Measurements from ENCODE around the gene C14orf180.

Gene C14orf180

GRCh38 chr14:104598039-104598909 lies 18.7 kb downstream of the C14orf180 start:
- Histone ChIP-seq H3K4me1 (ENCODE audit: insufficient read depth, insufficient read length) (peaks cover 5% of the 10 kb centered on the region), H3K9ac (ENCODE audit: insufficient read length, low read depth) (no peak overlapping the region), H3K9me3 (ENCODE audit: insufficient read depth, low read length) (no peaks in the 10 kb centered on the region), H3K27me3 (ENCODE audit: insufficient read depth, insufficient read length) (no peaks in the 10 kb centered on the region), H3K36me3 (ENCODE audit: insufficient read depth, insufficient read length, low read length) (no peaks in the 10 kb centered on the region), H3K4me3 (ENCODE audit: insufficient read length, low read depth) (no peak overlapping the region)
- TF ChIP-seq ZNF274 (IDR thresholded peaks at IDR 0.05; ENCODE audit: low read depth, low read length) (no peak), SUZ12 (IDR thresholded peaks at IDR 0.05; ENCODE audit: extremely low read depth, insufficient read depth, insufficient read length) (no peak), YY1 (IDR thresholded peaks at IDR 0.05; ENCODE audit: insufficient read depth, insufficient read length) (no peak)
- no peak for DNase-seq (ENCODE audit: low read depth, low spot score)

GRCh38 chr14:104598910-104599273 lies 19.3 kb downstream of the C14orf180 start:
- TF ChIP-seq ZNF274 (IDR thresholded peaks at IDR 0.05; ENCODE audit: low read depth, low read length) (no peak), YY1 (IDR thresholded peaks at IDR 0.05; ENCODE audit: insufficient read depth, insufficient read length) (no peak), SUZ12 (IDR thresholded peaks at IDR 0.05; ENCODE audit: extremely low read depth, insufficient read depth, insufficient read length) (no peak)
- H3K9me3 ChIP-seq (ENCODE audit: insufficient read depth, low read length): no peaks in the 10 kb centered on the region
- no peaks in the 10 kb centered on the region for H3K36me3 ChIP-seq (ENCODE audit: insufficient read depth, insufficient read length, low read length)
- H3K9ac ChIP-seq (ENCODE audit: insufficient read length, low read depth): no peak overlapping the region
- peaks cover 1% of the 10 kb centered on the region for H3K4me1 ChIP-seq (ENCODE audit: insufficient read depth, insufficient read length)
- no peak for DNase-seq (ENCODE audit: low read depth, low spot score)
- no peak overlapping the region for H3K4me3 ChIP-seq (ENCODE audit: insufficient read length, low read depth)
- H3K27me3 ChIP-seq (ENCODE audit: insufficient read depth, insufficient read length): peaks cover 4% of the 10 kb centered on the region

- Histone ChIP-seq H3K4me1 (ENCODE audit: insufficient read depth, insufficient read length) (peaks cover 4% of the 10 kb centered on the region), H3K9ac (ENCODE audit: insufficient read length, low read depth) (no peak overlapping the region), H3K36me3 (ENCODE audit: insufficient read depth, insufficient read length, low read length) (no peaks in the 10 kb centered on the region), H3K4me3 (ENCODE audit: insufficient read length, low read depth) (no peak overlapping the region), H3K9me3 (ENCODE audit: insufficient read depth, low read length) (no peaks in the 10 kb centered on the region), H3K27me3 (ENCODE audit: insufficient read depth, insufficient read length) (peaks cover 9% of the 10 kb centered on the region)
- TF ChIP-seq ZNF274 (IDR thresholded peaks at IDR 0.05; ENCODE audit: low read depth, low read length): no peak
- TF ChIP-seq SUZ12 (IDR thresholded peaks at IDR 0.05; ENCODE audit: extremely low read depth, insufficient read depth, insufficient read length): no peak
- no peak for TF ChIP-seq YY1 (IDR thresholded peaks at IDR 0.05; ENCODE audit: insufficient read depth, insufficient read length)
- no peak for DNase-seq (ENCODE audit: low read depth, low spot score)
These were observed 19.9 kb downstream of the C14orf180 start for GRCh38 chr14:104599446-104599845.

- Histone ChIP-seq H3K36me3 (ENCODE audit: insufficient read depth, insufficient read length, low read length) (no peaks in the 10 kb centered on the region), H3K4me1 (ENCODE audit: insufficient read depth, insufficient read length) (peaks cover 6% of the 10 kb centered on the region), H3K9ac (ENCODE audit: insufficient read length, low read depth) (no peak overlapping the region), H3K9me3 (ENCODE audit: insufficient read depth, low read length) (no peaks in the 10 kb centered on the region), H3K4me3 (ENCODE audit: insufficient read length, low read depth) (no peak overlapping the region), H3K27me3 (ENCODE audit: insufficient read depth, insufficient read length) (peaks cover 16% of the 10 kb centered on the region)
- TF ChIP-seq SUZ12 (IDR thresholded peaks at IDR 0.05; ENCODE audit: extremely low read depth, insufficient read depth, insufficient read length): no peak
- TF ChIP-seq YY1 (IDR thresholded peaks at IDR 0.05; ENCODE audit: insufficient read depth, insufficient read length): no peak
- TF ChIP-seq ZNF274 (IDR thresholded peaks at IDR 0.05; ENCODE audit: low read depth, low read length): no peak
- no peak for DNase-seq (ENCODE audit: low read depth, low spot score)
These were observed 20.6 kb downstream of the C14orf180 start for GRCh38 chr14:104600141-104600643.

- Histone ChIP-seq H3K4me1 (ENCODE audit: insufficient read depth, insufficient read length) (peaks cover 6% of the 10 kb centered on the region), H3K4me3 (ENCODE audit: insufficient read length, low read depth) (no peak overlapping the region), H3K9ac (ENCODE audit: insufficient read length, low read depth) (no peak overlapping the region), H3K36me3 (ENCODE audit: insufficient read depth, insufficient read length, low read length) (no peaks in the 10 kb centered on the region), H3K27me3 (ENCODE audit: insufficient read depth, insufficient read length) (peaks cover 22% of the 10 kb centered on the region), H3K9me3 (ENCODE audit: insufficient read depth, low read length) (no peaks in the 10 kb centered on the region)
- TF ChIP-seq YY1 (IDR thresholded peaks at IDR 0.05; ENCODE audit: insufficient read depth, insufficient read length): no peak
- TF ChIP-seq ZNF274 (IDR thresholded peaks at IDR 0.05; ENCODE audit: low read depth, low read length): no peak
- TF ChIP-seq SUZ12 (IDR thresholded peaks at IDR 0.05; ENCODE audit: extremely low read depth, insufficient read depth, insufficient read length): no peak
- DNase-seq (ENCODE audit: low read depth, low spot score): no peak
These were observed 21.2 kb downstream of the C14orf180 start for GRCh38 chr14:104600805-104601204.

- no peaks in the 10 kb centered on the region for H3K36me3 ChIP-seq (ENCODE audit: insufficient read depth, insufficient read length, low read length)
- DNase-seq (ENCODE audit: low read depth, low spot score): no peak
- H3K27me3 ChIP-seq (ENCODE audit: insufficient read depth, insufficient read length): peaks cover 29% of the 10 kb centered on the region
- H3K4me1 ChIP-seq (ENCODE audit: insufficient read depth, insufficient read length): peaks cover 6% of the 10 kb centered on the region
- TF ChIP-seq SUZ12 (IDR thresholded peaks at IDR 0.05; ENCODE audit: extremely low read depth, insufficient read depth, insufficient read length) (no peak), ZNF274 (IDR thresholded peaks at IDR 0.05; ENCODE audit: low read depth, low read length) (no peak), YY1 (IDR thresholded peaks at IDR 0.05; ENCODE audit: insufficient read depth, insufficient read length) (no peak)
- no peak overlapping the region for H3K9ac ChIP-seq (ENCODE audit: insufficient read length, low read depth)
- H3K9me3 ChIP-seq (ENCODE audit: insufficient read depth, low read length): no peaks in the 10 kb centered on the region
- H3K4me3 ChIP-seq (ENCODE audit: insufficient read length, low read depth): no peak overlapping the region
These were observed 22.2 kb downstream of the C14orf180 start for GRCh38 chr14:104601786-104602185.

- no peak for DNase-seq (ENCODE audit: low read depth, low spot score)
- TF ChIP-seq YY1 (IDR thresholded peaks at IDR 0.05; ENCODE audit: insufficient read depth, insufficient read length): no peak
- no peak for TF ChIP-seq ZNF274 (IDR thresholded peaks at IDR 0.05; ENCODE audit: low read depth, low read length)
- TF ChIP-seq SUZ12 (IDR thresholded peaks at IDR 0.05; ENCODE audit: extremely low read depth, insufficient read depth, insufficient read length): no peak
These were observed 22.9 kb downstream of the C14orf180 start for GRCh38 chr14:104602315-104602932.

More at GRCh38 chr14:104602315-104602932, 22.9 kb downstream of the C14orf180 start:
- H3K9ac ChIP-seq (ENCODE audit: insufficient read length, low read depth): no peak overlapping the region
- H3K9me3 ChIP-seq (ENCODE audit: insufficient read depth, low read length): no peaks in the 10 kb centered on the region
- H3K4me3 ChIP-seq (ENCODE audit: insufficient read length, low read depth): no peak overlapping the region
- no peaks in the 10 kb centered on the region for H3K36me3 ChIP-seq (ENCODE audit: insufficient read depth, insufficient read length, low read length)
- H3K27me3 ChIP-seq (ENCODE audit: insufficient read depth, insufficient read length): peaks cover 29% of the 10 kb centered on the region
- H3K4me1 ChIP-seq (ENCODE audit: insufficient read depth, insufficient read length): peaks cover 6% of the 10 kb centered on the region
